HCT116 (cell line): ENCODE data around the gene TMEFF2. TPM values are rescaled to one million over a fixed set of nuclear protein-coding genes. Genes with fewer than 3 reads are reported as not detected.

ENCODE experiments used
- ATAC-seq: fragments of 200-7000 bp; cut with Tn5 transposase; 2 replicates; pipeline ENCODE4 v1.9.1; 2020; ENCODE audit warnings: mild to moderate bottlenecking, moderate library complexity
- BruUV-seq: library from RNA; stranded (reverse); fragments of 400-500 nt; replicated peaks from 2 replicates; lab custom pipeline; 2021; lab: Mats Ljungman, UMichigan
- CTCF ChIA-PET: fragments of 300-600 bp; sonication (Branson Sonifier 250); formaldehyde crosslinking; loops from one replicate; lab custom pipeline; 2021; ENCODE audit warnings: antibody characterized with exemption; lab: Charles Lee
- POLR2A ChIA-PET: fragments of 300-600, 350-600 bp; sonication (Branson Sonifier 250); formaldehyde crosslinking; loops from one replicate; lab custom pipeline; 2021; ENCODE audit warnings: antibody characterized with exemption; lab: Charles Lee
- RAD21 ChIA-PET, 2 experiments: fragments of 300-600 bp; sonication (Branson Sonifier 250); formaldehyde crosslinking; loops; one replicate each; lab custom pipeline; 2023; ENCODE audit warnings: low total read pairs in 2 of 2; ENCODE audit not compliant: uncharacterized antibody in 2 of 2, unreplicated experiment in 2 of 2, low non-redundant PET in 1 of 2; lab: Charles Lee
- DNase-seq: peaks from one replicate; pipeline ENCODE4 v3.0.0-alpha.2; 2010; ENCODE audit warnings: low read depth, low spot score
- H2AFZ ChIP-seq: fragments of 200-600 bp; shearing (Covaris generic), sonication (generic); 2 replicates; pipeline ENCODE4 v1.6.1; 2017; ENCODE audit warnings: low read depth, mixed run types, mixed read lengths, antibody characterized with exemption, low read length; ENCODE audit not compliant: poor library complexity, severe bottlenecking
- H3K27ac ChIP-seq: 2 replicates; pipeline ENCODE4 v1.5.1; 2012; ENCODE audit warnings: low read depth, low read length
- H3K27me3 ChIP-seq: fragments of 200-600 bp; sonication (generic); 2 replicates; pipeline ENCODE4 v1.6.1; 2016; ENCODE audit warnings: mixed run types, low read length, mixed read lengths; ENCODE audit not compliant: insufficient read depth
- H3K36me3 ChIP-seq, 2 experiments: fragments of 200-500 bp in 1 of 2; fragments of 200-600 bp in 1 of 2; sonication (Bioruptor generic) in 1 of 2; sonication (generic) in 1 of 2; 2 replicates each; pipeline versions ENCODE4 v1.5.1 to v1.6.1; 2014 to 2016; ENCODE audit warnings: low read length in 2 of 2, inconsistent platforms in 1 of 2, mixed read lengths in 1 of 2, mixed run types in 1 of 2; ENCODE audit not compliant: insufficient read depth in 2 of 2, control insufficient read depth in 1 of 2
- H3K4me1 ChIP-seq, 2 experiments: fragments of 200-600 bp in 1 of 2; sonication (generic) in 1 of 2; 2 replicates each; pipeline versions ENCODE4 v1.5.1 to v1.6.1; 2012 to 2017; ENCODE audit warnings: low read length in 2 of 2, inconsistent platforms in 1 of 2, mild to moderate bottlenecking in 1 of 2, mixed read lengths in 1 of 2, mixed run types in 1 of 2, moderate library complexity in 1 of 2; ENCODE audit not compliant: insufficient read depth in 2 of 2, control insufficient read depth in 1 of 2
- H3K4me2 ChIP-seq: fragments of 200-600 bp; sonication (generic); 2 replicates; pipeline ENCODE4 v1.6.1; 2017; ENCODE audit warnings: mixed run types, low read length, mixed read lengths
- H3K4me3 ChIP-seq, 2 experiments: fragments of 200-600 bp in 1 of 2; sonication (generic) in 1 of 2; replicated peaks in 1 of 2; 2 replicates each; pipeline ENCODE4 v1.5.1; 2011 to 2016; ENCODE audit warnings: low read length in 2 of 2, control low read depth in 1 of 2, low read depth in 1 of 2, mild to moderate bottlenecking in 1 of 2, mixed read lengths in 1 of 2, mixed run types in 1 of 2
- H3K79me2 ChIP-seq: fragments of 200-600 bp; sonication (generic); 2 replicates; pipeline ENCODE4 v1.6.1; 2017; ENCODE audit warnings: mild to moderate bottlenecking, mixed run types, low read length, moderate library complexity, mixed read lengths; ENCODE audit not compliant: insufficient read depth
- H3K9ac ChIP-seq: fragments of 200-600 bp; sonication (generic); 2 replicates; pipeline ENCODE4 v1.6.1; 2016; ENCODE audit warnings: low read length, mixed read lengths
- H3K9me2 ChIP-seq: fragments of 200-600 bp; sonication (generic), shearing (Covaris generic); 2 replicates; pipeline ENCODE4 v1.6.1; 2017; ENCODE audit warnings: mixed run types, mild to moderate bottlenecking, moderate library complexity; ENCODE audit not compliant: insufficient read depth
- H3K9me3 ChIP-seq, 2 experiments: fragments of 200-500 bp in 1 of 2; fragments of 200-600 bp in 1 of 2; sonication (Bioruptor generic) in 1 of 2; sonication (generic) in 1 of 2; 2 replicates each; pipeline ENCODE4 v1.6.1; 2014 to 2017; ENCODE audit warnings: low read length in 2 of 2, mixed read lengths in 2 of 2, inconsistent platforms in 1 of 2, low read depth in 1 of 2, mild to moderate bottlenecking in 1 of 2, mixed run types in 1 of 2, moderate library complexity in 1 of 2; ENCODE audit not compliant: control insufficient read depth in 1 of 2, insufficient read depth in 1 of 2
- H4K20me1 ChIP-seq: fragments of 200-600 bp; sonication (generic), shearing (Covaris generic); 2 replicates; pipeline ENCODE4 v1.6.1; 2017; ENCODE audit warnings: mixed run types, mild to moderate bottlenecking, moderate library complexity; ENCODE audit not compliant: insufficient read depth
- ATF3 ChIP-seq: IDR thresholded peaks from 2 replicates; pipeline ENCODE4 v1.6.1; 2012
- CBX3 ChIP-seq: IDR thresholded peaks from 2 replicates; pipeline ENCODE4 v1.6.1; 2012; ENCODE audit warnings: low read depth
- CTCF ChIP-seq, 3 experiments: fragments of 200-600 bp in 1 of 3; sonication (generic) in 1 of 3; IDR thresholded peaks in 2 of 3; conservative IDR thresholded peaks in 1 of 3; 2 replicates each; pipeline ENCODE4 v1.5.1; 2012 to 2017; ENCODE audit warnings: low read depth in 2 of 3, low read length in 2 of 3, antibody characterized with exemption in 1 of 3, borderline replicate concordance in 1 of 3, control low read depth in 1 of 3, mild to moderate bottlenecking in 1 of 3, mixed read lengths in 1 of 3, mixed run types in 1 of 3, moderate library complexity in 1 of 3; ENCODE audit not compliant: insufficient read depth in 1 of 3
- EGR1 ChIP-seq: IDR thresholded peaks from 2 replicates; pipeline ENCODE4 v1.6.1; 2012; ENCODE audit warnings: low read depth
- ELF1 ChIP-seq: IDR thresholded peaks from 2 replicates; pipeline ENCODE4 v1.6.1; 2012; ENCODE audit warnings: low read depth, borderline replicate concordance
- EZH2 ChIP-seq: fragments of 200-600 bp; sonication (generic); IDR thresholded peaks from 2 replicates; pipeline ENCODE4 v1.6.1; 2017; ENCODE audit warnings: antibody characterized with exemption, mixed run types
- FOSL1 ChIP-seq: IDR thresholded peaks from 2 replicates; pipeline ENCODE4 v1.6.1; 2012; ENCODE audit warnings: low read depth
- MAX ChIP-seq: IDR thresholded peaks from 2 replicates; pipeline ENCODE4 v1.6.1; 2012
- RAD21 ChIP-seq: IDR thresholded peaks from 2 replicates; pipeline ENCODE4 v1.6.1; 2012; ENCODE audit warnings: low read depth, mild to moderate bottlenecking
- SIN3A ChIP-seq: IDR thresholded peaks from 2 replicates; pipeline ENCODE4 v1.6.1; 2012; ENCODE audit warnings: low read depth
- SP1 ChIP-seq: IDR thresholded peaks from 2 replicates; pipeline ENCODE4 v1.6.1; 2012; ENCODE audit warnings: low read depth
- SRF ChIP-seq: IDR thresholded peaks from 2 replicates; pipeline ENCODE4 v1.6.1; 2012; ENCODE audit warnings: low read depth
- TCF7L2 ChIP-seq: IDR thresholded peaks from 2 replicates; pipeline ENCODE4 v1.7.0; 2011; ENCODE audit warnings: borderline replicate concordance, inconsistent platforms; ENCODE audit not compliant: insufficient read depth, insufficient read length; ENCODE audit errors: extremely low read depth
- YY1 ChIP-seq: IDR thresholded peaks from 2 replicates; pipeline ENCODE4 v1.6.1; 2011; ENCODE audit warnings: low read length, low read depth, moderate library complexity, mild to moderate bottlenecking; ENCODE audit not compliant: insufficient replicate concordance; ENCODE audit errors: extremely low read depth
- ZBTB33 ChIP-seq: IDR thresholded peaks from 2 replicates; pipeline ENCODE4 v1.6.1; 2011; ENCODE audit warnings: mild to moderate bottlenecking, low read length, moderate library complexity; ENCODE audit not compliant: insufficient replicate concordance; ENCODE audit errors: extremely low read depth
- ZNF274 ChIP-seq: fragments of 200-500 bp; sonication (Bioruptor generic); IDR thresholded peaks from 2 replicates; pipeline ENCODE4 v1.6.1; 2014; ENCODE audit warnings: mild to moderate bottlenecking, low read depth, low read length, inconsistent platforms
- intact Hi-C: fragments of 100-400 bp; cut with micrococcal nuclease; formaldehyde crosslinking; loops from 2 replicates; pipeline ENCODE4 v1.10.0; 2022
- total RNA-seq: library from RNA; stranded (reverse); gene quantifications from one replicate; pipeline ENCODE4 v1.2.1, GENCODE V29; 2021; ENCODE audit not compliant: unreplicated experiment

The TMEFF2 gene
- total RNA-seq, 1 experiment from 2014 or later = not detected

GRCh38 chr2:192236136-192236535 lies 41.4 kb upstream of the TMEFF2 start:
- H3K4me1 ChIP-seq = peaks cover 0 to 6% of the 10 kb centered on the region in 2 experiments; a peak in 1 of 4 replicates
- H3K9me2 ChIP-seq = no peaks in the 10 kb centered on the region
- H3K4me2 ChIP-seq = no peak overlapping the region
- H3K9me3 ChIP-seq = no peaks in the 10 kb centered on the region
- DNase-seq = no peak
- no peaks in the 10 kb centered on the region for H4K20me1 ChIP-seq
- no peaks in the 10 kb centered on the region for H3K36me3 ChIP-seq
- H2AFZ ChIP-seq = peak overlapping the region; percentile 77
- H3K27me3 ChIP-seq = no peaks in the 10 kb centered on the region
- TF ChIP-seq ATF3 = no peak
- TF ChIP-seq ELF1 = no peak
- no peak for TF ChIP-seq SIN3A
- no peak for TF ChIP-seq FOSL1
- no peak for TF ChIP-seq RAD21
- TF ChIP-seq EGR1 = no peak
- TF ChIP-seq SRF = no peak
- TF ChIP-seq TCF7L2 = no peak
- no peak for TF ChIP-seq MAX
- TF ChIP-seq ZBTB33 = no peak
- TF ChIP-seq CTCF (IDR thresholded peaks at IDR 0.05 in 2 of 3, conservative IDR thresholded peaks at IDR 0.05 in 1 of 3; ENCODE audit: borderline replicate concordance in 1 of 3, insufficient read depth in 1 of 3, low read depth in 2 of 3, low read length in 2 of 3) = no peak
- no peak for TF ChIP-seq ZNF274
- no peak for TF ChIP-seq SP1
- no peak for TF ChIP-seq YY1
- no peak for TF ChIP-seq CBX3
- no peak for TF ChIP-seq EZH2
- intact Hi-C loops = no loop called here
- no peak overlapping the region for H3K27ac ChIP-seq
- H3K9ac ChIP-seq = no peak overlapping the region
- POLR2A ChIA-PET = no interaction called here
- RAD21 ChIA-PET = no interaction called here
- no peak for ATAC-seq
- no peaks in the 10 kb centered on the region for H3K79me2 ChIP-seq
- no peak overlapping the region for H3K4me3 ChIP-seq
- no TSS peak for BruUV-seq
- CTCF ChIA-PET = no interaction called here
